HepG2 (cell line): ENCODE data around the gene ANKRD60. TPM values are rescaled to one million over a fixed set of nuclear protein-coding genes. Genes with fewer than 3 reads are reported as not detected.
A peak's percentile ranks its signal among the peaks of the same experiment; 100 is the strongest.

Source experiments
- ASH2L ChIP-seq: fragments of 300-600, 200-600 bp; sonication (generic); IDR thresholded peaks from 2 replicates; pipeline ENCODE4 v1.7.0; 2017; ENCODE audit warnings: low read depth, mild to moderate bottlenecking, moderate library complexity, mixed read lengths, low read length; ENCODE audit not compliant: insufficient read length
- JUN ChIP-seq: sonication (generic); formaldehyde crosslinking; IDR thresholded peaks from 2 replicates; pipeline ENCODE4 v1.4.0; 2020; ENCODE audit warnings: mild to moderate bottlenecking, missing genetic modification reagents
- MEF2D ChIP-seq: sonication (generic); formaldehyde crosslinking; IDR thresholded peaks from 2 replicates; pipeline ENCODE4 v1.5.1; 2020; ENCODE audit warnings: mild to moderate bottlenecking, missing genetic modification reagents
- MTF2 ChIP-seq: sonication (generic); formaldehyde crosslinking; IDR thresholded peaks from 2 replicates; pipeline ENCODE4 v1.5.0; 2020; ENCODE audit warnings: missing genetic modification reagents, borderline replicate concordance
- NR2F1 ChIP-seq, 2 experiments: fragments of 450-650 bp in 1 of 2; formaldehyde crosslinking in 1 of 2; IDR thresholded peaks; 2 replicates each; pipeline versions ENCODE4 v1.5.0 to v1.6.1; 2016 to 2020; ENCODE audit warnings: mild to moderate bottlenecking in 1 of 2, missing compliant biosample characterization in 1 of 2, missing genetic modification reagents in 1 of 2, moderate library complexity in 1 of 2
- RAD51 ChIP-seq: fragments of 450-650 bp; IDR thresholded peaks from 2 replicates; pipeline ENCODE4 v1.6.1; 2016; ENCODE audit warnings: borderline replicate concordance
- RXRB ChIP-seq: IDR thresholded peaks from 2 replicates; pipeline ENCODE4 v1.6.1; 2016; ENCODE audit warnings: borderline replicate concordance, missing genetic modification reagents, missing compliant biosample characterization
- SNRNP70 ChIP-seq: fragments of 200-400 bp; formaldehyde crosslinking; IDR thresholded peaks from 2 replicates; pipeline ENCODE4 v1.6.1; 2017; ENCODE audit warnings: mild to moderate bottlenecking, low read depth, low read length, moderate library complexity
- SP1 ChIP-seq, 2 experiments: fragments of 450-650 bp in 1 of 2; sonication (generic) in 1 of 2; formaldehyde crosslinking in 1 of 2; IDR thresholded peaks; 2 replicates each; pipeline versions ENCODE4 v1.4.0 to v1.6.1; 2016 to 2020; ENCODE audit warnings: missing genetic modification reagents in 1 of 2
- SRY ChIP-seq: sonication (generic); formaldehyde crosslinking; IDR thresholded peaks from 2 replicates; pipeline ENCODE4 v1.8.0; 2022; ENCODE audit warnings: mild to moderate bottlenecking, missing genetic modification reagents
- XRCC5 ChIP-seq: fragments of 200-400 bp; formaldehyde crosslinking; optimal IDR thresholded peaks from 2 replicates; pipeline ENCODE3; 2017; ENCODE audit warnings: mild to moderate bottlenecking, low read length
- ZBTB21 ChIP-seq: sonication (generic); formaldehyde crosslinking; IDR thresholded peaks from 2 replicates; pipeline ENCODE4 v1.4.0; 2020; ENCODE audit warnings: missing genetic modification reagents
- ZNF12 ChIP-seq: sonication (generic); formaldehyde crosslinking; IDR thresholded peaks from 2 replicates; pipeline ENCODE4 v1.5.0; 2020; ENCODE audit warnings: missing genetic modification reagents
- ZNF264 ChIP-seq: sonication (generic); formaldehyde crosslinking; IDR thresholded peaks from 2 replicates; pipeline ENCODE4 v1.4.0; 2020; ENCODE audit warnings: missing genetic modification reagents
- ZNF3 ChIP-seq: IDR thresholded peaks from 2 replicates; pipeline ENCODE4 v1.7.0; 2017; ENCODE audit warnings: inconsistent platforms
- ZNF337 ChIP-seq: sonication (generic); formaldehyde crosslinking; IDR thresholded peaks from 2 replicates; pipeline ENCODE4 v1.5.1; 2020; ENCODE audit warnings: missing genetic modification reagents, low read depth, mild to moderate bottlenecking, borderline replicate concordance
- ZNF558 ChIP-seq: sonication (generic); formaldehyde crosslinking; IDR thresholded peaks from 2 replicates; pipeline ENCODE4 v1.9.0; 2022; ENCODE audit warnings: mild to moderate bottlenecking, missing genetic modification reagents, borderline replicate concordance
- polyA plus RNA-seq, 8 experiments: library from polyadenylated mRNA; depleted of rRNA in 3 of 8; stranded (reverse) in 7 of 8; unstranded in 1 of 8; fragments of >200 nt; fragmentation: Illumina TruSeq in 4 of 8; extraction: Trizol in 4 of 8; gene quantifications; 2 replicates each; pipeline versions ENCODE4 v1.2.1 to v1.2.3, GENCODE V29; 2011 to 2016; ENCODE audit warnings: low read depth in 4 of 8, missing spikeins in 1 of 8, mixed read lengths in 1 of 8; ENCODE audit not compliant: insufficient read depth in 1 of 8
- total RNA-seq, 5 experiments: library from RNA; depleted of rRNA; stranded (reverse); fragments of >200 nt; fragmentation: Illumina TruSeq; extraction: Trizol; gene quantifications; 2 replicates each; pipeline ENCODE4 v1.2.3, GENCODE V29; 2016; ENCODE audit warnings: low read depth in 1 of 5
- TF ChIP-seq, protein P1 (sequence below): IDR thresholded peaks from 2 replicates; pipeline ENCODE4 v1.6.1; 2016; ENCODE audit warnings: low read depth, control low read depth
- TF ChIP-seq, protein P2 (sequence below): sonication (generic); formaldehyde crosslinking; IDR thresholded peaks from 2 replicates; pipeline ENCODE4 v1.9.0; 2021; ENCODE audit warnings: mild to moderate bottlenecking, missing genetic modification reagents
- TF ChIP-seq, protein P3 (sequence below): IDR thresholded peaks from 2 replicates; pipeline ENCODE4 v1.6.1; 2016; ENCODE audit warnings: control low read depth

Gene ANKRD60
- total and polyA plus RNA-seq, 2 of the 13 experiments (the other 11 are each of a cell fraction or from before 2014, with no cell fraction given), result not detected

DNA sequence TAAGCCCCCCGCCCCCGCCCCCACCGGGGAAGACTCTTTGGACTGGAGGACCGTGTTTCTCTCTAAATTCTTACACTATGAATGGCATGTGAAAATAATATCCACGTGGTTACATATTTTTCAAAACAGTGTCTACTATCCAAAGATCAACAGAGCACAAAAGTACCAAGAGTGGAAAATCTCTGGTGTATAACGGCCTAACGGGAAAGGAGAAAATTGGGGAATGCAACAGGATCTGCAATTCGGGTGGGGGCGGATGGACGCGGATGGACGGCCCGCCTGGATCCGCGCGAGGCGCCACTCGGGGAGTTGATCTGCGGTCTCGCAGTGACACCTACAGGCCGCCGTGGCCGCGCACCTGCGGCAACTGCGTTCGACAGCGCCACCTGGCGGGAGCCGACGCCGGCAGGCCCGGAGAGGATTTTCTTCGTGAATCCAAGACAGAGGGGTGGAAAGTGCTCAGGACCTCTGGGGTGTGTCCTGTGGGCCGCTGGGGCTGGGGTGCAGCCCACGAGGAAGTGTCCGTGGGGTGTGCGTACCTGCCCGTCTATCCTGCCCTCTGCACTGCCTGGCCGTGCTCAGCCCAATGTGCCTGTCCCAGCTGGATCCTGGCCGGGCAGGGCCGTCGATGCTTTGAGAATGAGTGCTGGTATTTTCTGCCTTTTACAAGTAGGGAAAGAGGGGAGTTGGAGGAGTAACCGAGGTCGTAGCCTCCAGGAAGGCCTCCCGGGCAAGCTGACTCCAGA is 18.6 kb downstream of the ANKRD60 start (continued):
- TF ChIP-seq JUN (CRISPR knock-in tag) (no peak), ZNF337 (CRISPR knock-in tag) (no peak), RXRB (CRISPR knock-in tag) (peak; percentile 66), SP1 (IDR thresholded peaks at IDR 0.05) (no peak), SP1 (CRISPR knock-in tag; IDR thresholded peaks at IDR 0.05) (peak; percentile 59; the same call in 1 of the 2 replicates), ZNF264 (CRISPR knock-in tag) (no peak), ZNF3 (CRISPR knock-in tag) (no peak), XRCC5 (peak; percentile 100), SRY (CRISPR knock-in tag) (peak; percentile 86; the same call in 1 of the 2 replicates), ZNF558 (CRISPR knock-in tag) (0 out of 2 replicates have a peak, but pooled peaks have one; percentile 47), NR2F1 (CRISPR knock-in tag; IDR thresholded peaks at IDR 0.05) (no peak), RAD51 (no peak), ZNF12 (no peak), MTF2 (peak; percentile 100), MEF2D (CRISPR knock-in tag) (peak; percentile 70; the same call in 1 of the 2 replicates), ASH2L (no peak), SNRNP70 (no peak), ZBTB21 (CRISPR knock-in tag) (no peak)
- TF ChIP-seq, protein P1, sequence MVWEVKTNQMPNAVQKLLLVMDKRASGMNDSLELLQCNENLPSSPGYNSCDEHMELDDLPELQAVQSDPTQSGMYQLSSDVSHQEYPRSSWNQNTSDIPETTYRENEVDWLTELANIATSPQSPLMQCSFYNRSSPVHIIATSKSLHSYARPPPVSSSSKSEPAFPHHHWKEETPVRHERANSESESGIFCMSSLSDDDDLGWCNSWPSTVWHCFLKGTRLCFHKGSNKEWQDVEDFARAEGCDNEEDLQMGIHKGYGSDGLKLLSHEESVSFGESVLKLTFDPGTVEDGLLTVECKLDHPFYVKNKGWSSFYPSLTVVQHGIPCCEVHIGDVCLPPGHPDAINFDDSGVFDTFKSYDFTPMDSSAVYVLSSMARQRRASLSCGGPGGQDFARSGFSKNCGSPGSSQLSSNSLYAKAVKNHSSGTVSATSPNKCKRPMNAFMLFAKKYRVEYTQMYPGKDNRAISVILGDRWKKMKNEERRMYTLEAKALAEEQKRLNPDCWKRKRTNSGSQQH (CRISPR knock-in tag), result peak; percentile 80; the same call in 1 of the 2 replicates
- TF ChIP-seq, protein P2, sequence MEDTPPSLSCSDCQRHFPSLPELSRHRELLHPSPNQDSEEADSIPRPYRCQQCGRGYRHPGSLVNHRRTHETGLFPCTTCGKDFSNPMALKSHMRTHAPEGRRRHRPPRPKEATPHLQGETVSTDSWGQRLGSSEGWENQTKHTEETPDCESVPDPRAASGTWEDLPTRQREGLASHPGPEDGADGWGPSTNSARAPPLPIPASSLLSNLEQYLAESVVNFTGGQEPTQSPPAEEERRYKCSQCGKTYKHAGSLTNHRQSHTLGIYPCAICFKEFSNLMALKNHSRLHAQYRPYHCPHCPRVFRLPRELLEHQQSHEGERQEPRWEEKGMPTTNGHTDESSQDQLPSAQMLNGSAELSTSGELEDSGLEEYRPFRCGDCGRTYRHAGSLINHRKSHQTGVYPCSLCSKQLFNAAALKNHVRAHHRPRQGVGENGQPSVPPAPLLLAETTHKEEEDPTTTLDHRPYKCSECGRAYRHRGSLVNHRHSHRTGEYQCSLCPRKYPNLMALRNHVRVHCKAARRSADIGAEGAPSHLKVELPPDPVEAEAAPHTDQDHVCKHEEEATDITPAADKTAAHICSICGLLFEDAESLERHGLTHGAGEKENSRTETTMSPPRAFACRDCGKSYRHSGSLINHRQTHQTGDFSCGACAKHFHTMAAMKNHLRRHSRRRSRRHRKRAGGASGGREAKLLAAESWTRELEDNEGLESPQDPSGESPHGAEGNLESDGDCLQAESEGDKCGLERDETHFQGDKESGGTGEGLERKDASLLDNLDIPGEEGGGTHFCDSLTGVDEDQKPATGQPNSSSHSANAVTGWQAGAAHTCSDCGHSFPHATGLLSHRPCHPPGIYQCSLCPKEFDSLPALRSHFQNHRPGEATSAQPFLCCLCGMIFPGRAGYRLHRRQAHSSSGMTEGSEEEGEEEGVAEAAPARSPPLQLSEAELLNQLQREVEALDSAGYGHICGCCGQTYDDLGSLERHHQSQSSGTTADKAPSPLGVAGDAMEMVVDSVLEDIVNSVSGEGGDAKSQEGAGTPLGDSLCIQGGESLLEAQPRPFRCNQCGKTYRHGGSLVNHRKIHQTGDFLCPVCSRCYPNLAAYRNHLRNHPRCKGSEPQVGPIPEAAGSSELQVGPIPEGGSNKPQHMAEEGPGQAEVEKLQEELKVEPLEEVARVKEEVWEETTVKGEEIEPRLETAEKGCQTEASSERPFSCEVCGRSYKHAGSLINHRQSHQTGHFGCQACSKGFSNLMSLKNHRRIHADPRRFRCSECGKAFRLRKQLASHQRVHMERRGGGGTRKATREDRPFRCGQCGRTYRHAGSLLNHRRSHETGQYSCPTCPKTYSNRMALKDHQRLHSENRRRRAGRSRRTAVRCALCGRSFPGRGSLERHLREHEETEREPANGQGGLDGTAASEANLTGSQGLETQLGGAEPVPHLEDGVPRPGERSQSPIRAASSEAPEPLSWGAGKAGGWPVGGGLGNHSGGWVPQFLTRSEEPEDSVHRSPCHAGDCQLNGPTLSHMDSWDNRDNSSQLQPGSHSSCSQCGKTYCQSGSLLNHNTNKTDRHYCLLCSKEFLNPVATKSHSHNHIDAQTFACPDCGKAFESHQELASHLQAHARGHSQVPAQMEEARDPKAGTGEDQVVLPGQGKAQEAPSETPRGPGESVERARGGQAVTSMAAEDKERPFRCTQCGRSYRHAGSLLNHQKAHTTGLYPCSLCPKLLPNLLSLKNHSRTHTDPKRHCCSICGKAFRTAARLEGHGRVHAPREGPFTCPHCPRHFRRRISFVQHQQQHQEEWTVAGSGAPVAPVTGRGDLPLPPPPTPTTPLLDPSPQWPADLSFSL (CRISPR knock-in tag), result no peak; the same call in 1 of the 2 replicates
- TF ChIP-seq, protein P3, sequence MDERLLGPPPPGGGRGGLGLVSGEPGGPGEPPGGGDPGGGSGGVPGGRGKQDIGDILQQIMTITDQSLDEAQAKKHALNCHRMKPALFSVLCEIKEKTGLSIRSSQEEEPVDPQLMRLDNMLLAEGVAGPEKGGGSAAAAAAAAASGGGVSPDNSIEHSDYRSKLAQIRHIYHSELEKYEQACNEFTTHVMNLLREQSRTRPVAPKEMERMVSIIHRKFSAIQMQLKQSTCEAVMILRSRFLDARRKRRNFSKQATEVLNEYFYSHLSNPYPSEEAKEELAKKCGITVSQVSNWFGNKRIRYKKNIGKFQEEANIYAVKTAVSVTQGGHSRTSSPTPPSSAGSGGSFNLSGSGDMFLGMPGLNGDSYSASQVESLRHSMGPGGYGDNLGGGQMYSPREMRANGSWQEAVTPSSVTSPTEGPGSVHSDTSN, result no peak
